Cardiac septum (tissue), 1 donor: Measurements from ENCODE around the gene CDC14A. TPM values are rescaled to one million over a fixed set of nuclear protein-coding genes. Genes with fewer than 3 reads are reported as not detected.

Experiments used
- DNase-seq: peaks from one replicate; pipeline ENCODE4 v3.0.0-alpha.2; 2020; ENCODE audit warnings: low spot score
- intact Hi-C: fragments of 100-400 bp; cut with DNase I; formaldehyde crosslinking; loops from one replicate; pipeline ENCODE4 v1.14.0; 2022
- total RNA-seq: library from RNA; stranded (reverse); fragmentation: NEBNext Ultra II Directional; extraction: Animal tissue kit (Norgen Biotek cat#: 25700); gene quantifications from one replicate; pipeline ENCODE4 v1.2.1, GENCODE V29; 2021
- donor health status: DM: no; HTN: no; CAD: no.

Gene CDC14A
- total RNA-seq, 1 donor from 2014 or later, result 4.9 TPM

DNA sequence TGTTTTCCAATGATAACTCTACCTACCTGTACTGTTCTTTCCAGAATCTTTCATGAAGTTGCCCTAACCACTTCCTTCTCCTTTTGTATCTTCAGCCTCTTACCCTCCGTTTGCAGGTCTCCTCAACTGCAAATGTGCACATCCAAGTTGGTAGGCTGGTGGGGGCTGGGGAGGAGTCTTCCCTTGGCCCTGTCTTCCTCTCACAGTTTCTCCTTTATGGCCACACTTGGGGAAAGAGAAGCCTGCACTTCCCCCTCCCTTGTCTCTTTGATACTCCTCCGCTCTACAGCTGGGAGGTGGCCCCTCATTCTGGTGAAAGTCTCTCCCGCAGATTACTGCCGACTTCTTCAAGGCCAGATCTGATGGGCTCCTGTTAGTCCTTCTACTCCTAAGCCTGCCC is 158.8 kb downstream of the CDC14A start:
- DNase-seq, result no peak
- intact Hi-C loops, result no loop called here

DNA sequence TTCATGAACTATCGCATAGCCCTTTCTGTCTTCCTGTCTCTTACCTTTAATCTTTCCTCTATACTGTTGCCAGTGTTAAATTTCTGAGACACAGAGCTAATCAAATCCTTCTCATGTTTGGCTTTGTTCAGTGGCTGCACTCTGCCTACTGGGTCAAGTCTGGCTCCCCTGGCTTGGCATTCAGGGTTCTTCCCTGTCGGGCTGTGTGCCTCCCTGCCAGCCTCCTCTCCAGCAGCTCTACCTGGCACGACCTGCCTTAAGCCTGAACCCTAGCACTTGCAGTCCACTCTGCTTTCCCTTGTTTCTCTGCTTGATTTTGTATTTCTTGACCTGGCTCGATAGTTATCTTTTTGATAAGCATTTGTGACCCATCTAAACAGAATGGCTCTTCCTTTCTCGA is 159.5 kb downstream of the CDC14A start:
- intact Hi-C loops, result no loop called here
- no peak for DNase-seq

- intact Hi-C loops, result no loop called here
- DNase-seq, result no peak
Measured at GRCh38 chr1:100512803-100513352, 160.6 kb downstream of the CDC14A start.

- intact Hi-C loops, result no loop called here
Measured at GRCh38 chr1:100516857-100517256, 164.6 kb downstream of the CDC14A start.

GRCh38 chr1:100517515-100517914 is 165.2 kb downstream of the CDC14A start:
- no peak for DNase-seq
- intact Hi-C loops, result no loop called here

More at GRCh38 chr1:100516857-100517256, 164.6 kb downstream of the CDC14A start:
- no peak for DNase-seq

DNA sequence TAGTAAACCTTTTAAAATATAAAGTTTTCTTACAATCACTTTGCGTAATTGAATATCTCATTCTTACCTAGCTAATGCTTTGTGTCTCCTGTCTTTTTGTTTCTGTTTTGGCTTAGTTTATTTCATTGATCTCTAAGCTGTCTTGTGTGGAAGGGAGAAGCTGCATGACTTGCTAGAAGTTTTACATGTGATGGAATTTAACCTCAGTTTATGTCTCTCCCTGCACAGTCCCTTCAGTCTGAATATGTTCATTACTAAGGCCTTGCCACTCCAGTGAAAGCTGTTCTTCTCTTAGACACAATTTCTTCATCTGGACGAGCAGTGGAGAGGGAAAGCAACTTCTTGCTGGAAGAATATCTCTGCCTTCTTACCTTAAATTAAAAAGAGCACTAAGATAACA is 165.7 kb downstream of the CDC14A start:
- no peak for DNase-seq
- intact Hi-C loops, result no loop called here

DNA sequence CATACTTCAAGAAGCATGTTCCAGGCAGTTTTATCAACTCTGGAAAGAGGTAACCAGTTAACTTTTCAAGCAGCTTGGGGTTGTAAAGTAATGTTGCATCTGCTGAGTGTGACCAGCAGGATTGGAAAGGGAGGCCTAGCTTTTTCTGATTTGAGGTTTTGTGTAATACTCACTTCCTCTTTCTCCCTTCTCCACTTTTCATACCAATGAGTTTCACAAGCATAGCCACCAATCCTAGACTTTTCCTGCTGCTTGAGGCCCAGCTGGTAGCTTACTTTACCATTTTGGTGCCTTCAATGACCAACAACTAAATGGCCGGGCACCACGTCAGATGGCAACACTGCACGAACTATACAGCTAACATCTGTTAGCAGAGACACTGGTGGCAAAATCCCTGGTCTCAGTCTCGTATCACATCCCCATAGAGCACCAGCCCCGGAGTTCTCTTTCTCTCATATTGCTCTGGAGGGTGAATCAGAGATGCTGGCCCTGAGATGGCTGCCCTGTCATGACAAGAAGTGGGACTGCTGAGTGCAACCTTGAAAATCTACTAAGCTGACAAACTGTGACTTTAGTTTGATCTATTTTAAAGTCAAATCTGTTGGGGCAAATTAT is 170.8 kb downstream of the CDC14A start:
- no peak for DNase-seq
- intact Hi-C loops, result loop anchor here (10.0 kb wide), 1 partner anchor 192 kb away; the partner anchor contains the start of gene VCAM1

DNA sequence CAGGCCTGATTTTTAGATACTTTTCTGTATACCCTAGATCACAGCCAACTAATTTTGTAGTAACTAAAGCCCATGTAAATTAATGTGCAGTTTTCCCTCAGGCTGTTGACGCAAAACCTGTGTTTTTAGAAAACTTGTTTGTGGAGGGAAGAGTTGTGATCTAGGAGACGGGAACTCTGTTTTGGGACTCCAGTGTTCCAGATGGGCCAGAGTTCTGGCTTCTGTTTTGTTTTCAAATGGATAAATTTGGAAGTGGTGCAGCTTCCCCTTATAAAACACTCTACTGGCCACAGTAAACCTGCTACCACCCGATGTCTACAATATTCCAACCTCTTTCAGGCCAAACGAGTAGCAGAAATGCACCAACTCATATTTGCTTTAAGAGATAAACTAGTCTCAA is 172.0 kb downstream of the CDC14A start:
- no peak for DNase-seq
- intact Hi-C loops, result loop anchor here (10.0 kb wide), 1 partner anchor 190 kb away; the partner anchor contains the start of gene VCAM1

DNA sequence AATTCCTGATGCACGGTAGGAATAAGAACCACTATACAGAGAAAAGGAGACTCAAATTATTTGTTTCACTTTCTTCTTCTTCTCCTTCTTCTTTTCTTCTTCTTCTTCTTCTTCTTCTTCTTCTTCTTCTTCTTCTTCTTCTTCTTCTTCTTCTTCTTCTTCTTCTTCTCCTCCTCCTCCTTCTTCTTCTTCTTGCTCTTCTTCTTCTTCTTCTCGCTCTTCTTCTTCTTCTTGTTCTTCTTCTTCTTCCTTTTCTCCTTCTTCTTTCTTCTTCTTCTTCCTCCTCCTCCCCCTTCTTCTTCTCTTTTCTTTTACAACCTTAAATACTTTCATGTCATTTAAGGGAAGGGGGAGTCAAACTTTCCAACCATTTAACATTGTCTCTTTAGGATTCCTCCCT is 174.6 kb downstream of the CDC14A start:
- intact Hi-C loops, result loop anchor here (10.0 kb wide), 1 partner anchor 188 kb away; the partner anchor contains the start of gene VCAM1
- DNase-seq, result no peak

DNA sequence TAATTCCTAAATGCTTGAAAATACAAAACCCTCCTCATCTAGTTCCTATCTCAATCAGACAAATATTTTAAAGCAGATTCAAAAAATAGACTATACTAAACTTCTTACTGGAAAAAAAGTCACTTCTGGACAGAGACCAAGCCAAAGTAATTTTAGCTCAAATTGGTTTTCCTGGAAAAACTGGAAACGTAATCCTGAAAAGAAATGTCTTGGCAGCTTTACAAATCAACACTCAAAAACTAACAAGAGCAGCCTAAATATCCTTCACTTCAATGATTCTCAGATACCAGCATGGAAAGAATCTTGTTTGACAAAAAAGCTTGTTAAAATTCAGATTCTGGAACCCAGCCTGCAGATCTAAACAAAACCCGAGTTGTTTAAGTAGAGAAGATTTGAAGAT is 176.6 kb downstream of the CDC14A start:
- DNase-seq, result no peak
- intact Hi-C loops, result loop anchor here (10.0 kb wide), 1 partner anchor 186 kb away; the partner anchor contains the start of gene VCAM1

GRCh38 chr1:100530141-100530540 is 177.8 kb downstream of the CDC14A start:
- intact Hi-C loops, result loop anchor here (10.0 kb wide), 1 partner anchor 205 kb away; no protein-coding TSS in a partner anchor
- no peak for DNase-seq

DNA sequence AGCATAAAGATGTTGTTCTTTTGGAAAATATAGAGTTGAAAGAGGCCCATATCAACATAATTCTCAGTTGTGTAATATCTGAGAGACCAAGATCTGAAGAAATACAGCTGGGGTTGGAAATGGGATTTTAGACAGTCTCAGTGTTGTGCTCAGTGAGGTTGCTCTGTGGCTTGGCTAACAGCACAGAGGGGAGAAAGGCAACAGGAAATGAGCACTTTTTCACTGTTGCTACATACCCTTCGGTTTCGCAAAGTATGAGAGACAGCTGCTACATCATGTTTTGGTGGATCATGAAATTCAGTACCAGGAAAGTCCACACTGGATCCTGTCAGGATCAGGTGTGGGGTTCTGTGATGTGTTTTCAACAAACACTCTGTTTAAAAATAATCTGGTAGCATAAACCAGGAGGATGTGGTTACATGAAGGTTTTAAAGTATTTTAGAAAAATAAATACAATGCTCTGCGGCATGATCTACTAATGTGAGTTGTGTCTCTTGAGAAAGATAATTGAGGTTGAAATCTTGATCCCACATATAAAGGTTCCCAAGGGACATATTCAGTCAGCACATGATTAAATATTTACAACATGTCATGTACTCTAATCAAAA is 178.7 kb downstream of the CDC14A start:
- intact Hi-C loops, result loop anchor here (10.0 kb wide), 1 partner anchor 204 kb away; no protein-coding TSS in a partner anchor
- DNase-seq, result no peak

DNA sequence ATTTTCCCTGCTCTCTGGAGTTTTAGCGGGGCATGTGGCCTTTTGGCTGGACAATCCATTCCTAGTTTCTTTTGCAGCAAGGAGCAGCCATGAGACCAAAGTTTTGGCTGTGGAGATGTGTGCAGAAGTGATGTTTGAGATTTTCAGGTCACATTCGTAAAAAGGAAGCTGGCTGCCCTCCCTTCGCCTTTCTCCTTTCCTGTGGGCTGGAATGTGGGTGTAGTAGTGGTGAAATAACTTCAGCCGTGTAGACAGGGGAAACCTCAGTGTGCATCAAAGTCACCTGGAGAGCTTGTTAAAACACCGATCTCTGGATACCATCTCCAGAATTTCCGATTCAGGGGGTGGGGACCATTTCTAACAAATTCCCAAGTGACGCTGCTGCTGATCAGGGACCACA is 180.3 kb downstream of the CDC14A start:
- no peak for DNase-seq

GRCh38 chr1:100535264-100535663 is 183.0 kb downstream of the CDC14A start:
- intact Hi-C loops, result loop anchor here (5.0 to 10.0 kb wide), 2 partner anchors 200 to 332 kb away; no protein-coding TSS in a partner anchor
- DNase-seq, result no peak

More for the DNA sequence above, 180.3 kb downstream of the CDC14A start:
- intact Hi-C loops, result loop anchor here (10.0 kb wide), 1 partner anchor 202 kb away; no protein-coding TSS in a partner anchor

DNA sequence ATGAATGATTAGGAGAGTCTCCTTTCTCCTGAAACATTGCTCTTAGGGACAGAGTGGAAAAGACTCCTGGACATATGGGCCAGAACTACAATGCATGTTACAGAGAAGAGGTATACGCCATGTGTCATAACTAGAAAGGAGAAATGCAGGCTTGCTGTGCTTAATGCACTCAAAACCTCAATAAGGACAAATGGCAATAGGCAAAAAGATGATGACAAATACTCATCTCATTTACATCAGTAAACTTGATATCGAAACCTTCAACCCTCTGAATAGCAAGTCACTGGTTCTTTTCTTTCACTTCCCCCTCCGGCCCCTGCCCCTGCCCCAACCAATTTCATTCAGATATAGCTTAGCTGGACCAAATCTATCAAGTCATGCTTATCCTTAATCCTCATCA is 183.7 kb downstream of the CDC14A start:
- intact Hi-C loops, result loop anchor here (5.0 to 10.0 kb wide), 2 partner anchors 199 to 331 kb away; no protein-coding TSS in a partner anchor
- no peak for DNase-seq

DNA sequence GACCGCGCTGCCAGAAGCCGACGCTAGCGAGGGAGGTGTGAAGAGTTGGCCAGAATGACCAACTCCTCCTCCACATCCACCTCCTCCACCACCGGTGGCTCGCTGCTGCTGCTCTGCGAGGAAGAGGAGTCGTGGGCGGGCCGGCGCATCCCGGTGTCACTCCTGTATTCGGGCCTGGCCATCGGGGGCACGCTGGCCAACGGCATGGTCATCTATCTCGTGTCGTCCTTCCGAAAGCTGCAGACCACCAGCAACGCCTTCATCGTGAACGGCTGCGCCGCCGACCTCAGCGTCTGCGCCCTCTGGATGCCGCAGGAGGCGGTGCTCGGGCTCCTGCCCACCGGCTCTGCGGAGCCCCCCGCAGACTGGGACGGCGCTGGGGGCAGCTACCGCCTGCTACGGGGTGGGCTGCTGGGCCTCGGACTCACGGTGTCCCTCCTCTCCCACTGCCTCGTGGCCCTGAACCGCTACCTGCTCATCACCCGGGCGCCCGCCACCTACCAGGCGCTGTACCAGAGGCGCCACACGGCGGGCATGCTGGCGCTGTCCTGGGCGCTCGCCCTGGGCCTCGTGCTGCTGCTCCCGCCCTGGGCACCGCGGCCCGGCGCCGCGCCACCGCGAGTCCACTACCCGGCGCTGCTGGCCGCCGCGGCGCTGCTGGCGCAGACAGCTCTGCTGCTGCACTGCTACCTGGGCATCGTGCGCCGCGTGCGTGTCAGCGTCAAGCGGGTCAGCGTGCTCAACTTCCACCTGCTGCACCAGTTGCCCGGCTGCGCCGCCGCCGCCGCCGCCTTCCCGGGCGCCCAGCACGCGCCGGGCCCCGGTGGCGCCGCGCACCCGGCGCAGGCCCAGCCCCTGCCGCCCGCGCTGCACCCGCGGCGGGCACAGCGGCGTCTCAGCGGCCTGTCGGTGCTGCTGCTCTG is 186.9 kb downstream of the CDC14A start:
- no peak for DNase-seq
- intact Hi-C loops, result loop anchor here (5.0 to 10.0 kb wide), 2 partner anchors 196 to 328 kb away; no protein-coding TSS in a partner anchor

DNA sequence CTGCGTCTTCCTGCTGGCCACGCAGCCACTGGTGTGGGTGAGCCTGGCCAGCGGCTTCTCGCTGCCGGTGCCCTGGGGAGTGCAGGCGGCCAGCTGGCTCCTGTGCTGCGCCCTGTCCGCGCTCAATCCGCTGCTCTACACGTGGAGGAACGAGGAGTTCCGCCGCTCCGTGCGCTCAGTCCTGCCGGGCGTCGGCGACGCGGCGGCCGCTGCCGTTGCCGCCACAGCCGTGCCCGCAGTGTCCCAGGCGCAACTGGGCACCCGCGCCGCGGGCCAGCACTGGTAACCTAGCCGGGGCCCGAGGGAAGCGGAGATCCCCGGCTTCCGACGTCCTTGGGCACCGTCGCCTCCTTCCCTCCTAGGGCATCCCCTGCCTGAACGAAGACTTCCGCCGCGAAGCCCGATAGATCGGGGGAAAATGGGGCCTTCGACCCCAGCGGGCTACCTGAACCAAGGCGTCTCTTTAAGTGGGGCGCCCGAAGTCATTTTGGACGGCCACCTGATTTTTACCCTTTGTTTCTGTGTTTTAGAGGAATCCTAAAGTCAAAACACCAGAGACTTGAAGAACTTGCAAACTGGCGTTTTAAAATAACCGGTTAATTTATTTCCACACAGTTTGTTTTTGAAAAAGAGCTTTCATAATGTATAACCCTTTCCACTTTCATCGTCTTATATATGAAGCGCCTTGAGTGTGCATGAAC is 187.7 kb downstream of the CDC14A start:
- intact Hi-C loops, result loop anchor here (5.0 to 10.0 kb wide), 2 partner anchors 195 to 327 kb away; no protein-coding TSS in a partner anchor
- no peak for DNase-seq

GRCh38 chr1:100542285-100542684 is 190.0 kb downstream of the CDC14A start:
- intact Hi-C loops, result no loop called here
- DNase-seq, result no peak

GRCh38 chr1:100543640-100544039 is 191.3 kb downstream of the CDC14A start:
- intact Hi-C loops, result no loop called here
- no peak for DNase-seq
